Measurements from ENCODE around the gene ANP32A.

Gene ANP32A

GRCh38 chr15:68789534-68790241 lies 31.0 kb downstream of the ANP32A start:
- no peak for TF ChIP-seq CTCF (IDR thresholded peaks at IDR 0.05; ENCODE audit: low read depth, low read length, missing control alignments)
- no peak for DNase-seq (ENCODE audit: extremely low read depth, low read depth)
- H3K4me3 ChIP-seq (replicated peaks; ENCODE audit: low read depth, low read length) = no peak overlapping the region

- TF ChIP-seq CTCF (IDR thresholded peaks at IDR 0.05; ENCODE audit: low read depth, low read length, missing control alignments) = no peak
- no peak for DNase-seq (ENCODE audit: extremely low read depth, low read depth)
- no peak overlapping the region for H3K4me3 ChIP-seq (replicated peaks; ENCODE audit: low read depth, low read length)
These were observed 31.6 kb downstream of the ANP32A start for GRCh38 chr15:68789091-68789490.

- TF ChIP-seq CTCF (IDR thresholded peaks at IDR 0.05; ENCODE audit: low read depth, low read length, missing control alignments) = no peak
- no peak for DNase-seq (ENCODE audit: extremely low read depth, low read depth)
- no peak overlapping the region for H3K4me3 ChIP-seq (replicated peaks; ENCODE audit: low read depth, low read length)
These were observed 32.5 kb downstream of the ANP32A start for GRCh38 chr15:68788264-68788624.

- no peak overlapping the region for H3K4me3 ChIP-seq (replicated peaks; ENCODE audit: low read depth, low read length)
- TF ChIP-seq CTCF (IDR thresholded peaks at IDR 0.05; ENCODE audit: low read depth, low read length, missing control alignments) = no peak
- no peak for DNase-seq (ENCODE audit: extremely low read depth, low read depth)
These were observed 33.0 kb downstream of the ANP32A start for GRCh38 chr15:68787609-68788263.

- TF ChIP-seq CTCF (IDR thresholded peaks at IDR 0.05; ENCODE audit: low read depth, low read length, missing control alignments) = no peak
- DNase-seq (ENCODE audit: extremely low read depth, low read depth) = no peak
- H3K4me3 ChIP-seq (replicated peaks; ENCODE audit: low read depth, low read length) = no peak overlapping the region
These were observed 33.9 kb downstream of the ANP32A start for GRCh38 chr15:68786753-68787152.

GRCh38 chr15:68785541-68785940 lies 35.2 kb downstream of the ANP32A start:
- no peak for TF ChIP-seq CTCF (IDR thresholded peaks at IDR 0.05; ENCODE audit: low read depth, low read length, missing control alignments)
- no peak overlapping the region for H3K4me3 ChIP-seq (replicated peaks; ENCODE audit: low read depth, low read length)
- DNase-seq (ENCODE audit: extremely low read depth, low read depth) = no peak

Measured in HFF-Myc (cell line).